Endothelial cell of umbilical vein (primary cell): ENCODE data around the gene YARS2. TPM values are rescaled to one million over a fixed set of nuclear protein-coding genes. Genes with fewer than 3 reads are reported as not detected.
A peak's percentile ranks its signal among the peaks of the same experiment; 100 is the strongest.

ENCODE experiments used
- BruUV-seq: library from RNA; stranded (reverse); fragments of 400-500 nt; replicated peaks from 2 replicates; lab custom pipeline; 2021; lab: Mats Ljungman, UMichigan
- CTCF ChIA-PET: fragments of 300-600, 350-600 bp; sonication (Branson Sonifier 250); formaldehyde crosslinking; loops from one replicate; lab custom pipeline; 2021; ENCODE audit warnings: antibody characterized with exemption, inconsistent platforms; lab: Charles Lee
- POLR2A ChIA-PET: fragments of 300-600, 350-600 bp; sonication (Branson Sonifier 250); formaldehyde crosslinking; loops from one replicate; lab custom pipeline; 2021; ENCODE audit warnings: antibody characterized with exemption, inconsistent platforms; lab: Charles Lee
- DNase-seq: peaks from one replicate; pipeline ENCODE4 v3.0.0-alpha.2; 2011; ENCODE audit warnings: low read depth, low spot score
- FAIRE-seq: peaks from 2 replicates; lab custom pipeline; 2011; peaks lifted over from hg19 to GRCh38; lab: Jason Lieb, UNC
- H2AFZ ChIP-seq: 2 replicates; pipeline ENCODE4 v1.6.0; 2012; ENCODE audit warnings: low read depth, low read length, control low read depth, inconsistent platforms
- H3K27ac ChIP-seq: 2 replicates; pipeline ENCODE4 v1.5.1; 2011; ENCODE audit warnings: low read depth, mild to moderate bottlenecking, control low read depth, low read length, moderate library complexity; ENCODE audit not compliant: insufficient read depth
- H3K27me3 ChIP-seq, 2 experiments: 2 replicates each; pipeline versions ENCODE4 v1.6.0 to v1.6.1; 2011; ENCODE audit warnings: low read length in 2 of 2, mixed read lengths in 1 of 2; ENCODE audit not compliant: control insufficient read depth in 2 of 2, insufficient read depth in 2 of 2
- H3K36me3 ChIP-seq, 2 experiments: 2 replicates in 1 of 2; 3 replicates in 1 of 2; pipeline ENCODE4 v1.5.1; 2011; ENCODE audit warnings: low read length in 2 of 2, mild to moderate bottlenecking in 1 of 2, moderate library complexity in 1 of 2; ENCODE audit not compliant: control insufficient read depth in 2 of 2, insufficient read depth in 2 of 2; ENCODE audit errors: extremely low read depth in 1 of 2
- H3K4me1 ChIP-seq: 3 replicates; pipeline ENCODE4 v1.5.1; 2011; ENCODE audit warnings: mild to moderate bottlenecking, low read length; ENCODE audit not compliant: control insufficient read depth, insufficient read depth; ENCODE audit errors: extremely low read depth
- H3K4me2 ChIP-seq: 2 replicates; pipeline ENCODE4 v1.6.1; 2011; ENCODE audit warnings: low read length, control low read depth, mixed read lengths; ENCODE audit not compliant: insufficient read depth
- H3K4me3 ChIP-seq, 3 experiments: fragments of 200-600 bp in 1 of 3; sonication (generic), shearing (Covaris generic) in 1 of 3; replicated peaks in 1 of 3; 2 replicates each; pipeline ENCODE4 v1.5.1; 2011 to 2016; ENCODE audit warnings: control low read depth in 3 of 3, low read length in 3 of 3, mild to moderate bottlenecking in 2 of 3, inconsistent platforms in 1 of 3, low read depth in 1 of 3, moderate library complexity in 1 of 3; ENCODE audit not compliant: insufficient read depth in 1 of 3
- H3K79me2 ChIP-seq: 2 replicates; pipeline ENCODE4 v1.6.0; 2012; ENCODE audit warnings: low read length, inconsistent platforms; ENCODE audit not compliant: control insufficient read depth, insufficient read depth
- H3K9ac ChIP-seq: replicated peaks from 2 replicates; pipeline ENCODE3; 2011; ENCODE audit warnings: low read length, control low read depth; ENCODE audit not compliant: insufficient read depth; ENCODE audit errors: extremely low read depth
- H3K9me1 ChIP-seq: replicated peaks from 3 replicates; pipeline ENCODE4 v1.6.0; 2011; ENCODE audit warnings: mild to moderate bottlenecking, low read length; ENCODE audit not compliant: control insufficient read depth, insufficient read depth; ENCODE audit errors: extremely low read depth
- H3K9me3 ChIP-seq: replicated peaks from 2 replicates; pipeline ENCODE4 v1.5.1; 2012; ENCODE audit warnings: low read length, inconsistent platforms; ENCODE audit not compliant: control insufficient read depth, insufficient read depth
- H4K20me1 ChIP-seq: replicated peaks from 2 replicates; pipeline ENCODE3; 2011; ENCODE audit warnings: mild to moderate bottlenecking, low read length; ENCODE audit not compliant: control insufficient read depth, insufficient read depth; ENCODE audit errors: extremely low read depth
- CTCF ChIP-seq, 2 donors: IDR thresholded peaks; 1 replicate in 1 of 2; 2 replicates in 1 of 2; pipeline ENCODE4 v1.5.1; 2011; ENCODE audit warnings: low read length in 2 of 2, mild to moderate bottlenecking in 2 of 2, moderate library complexity in 2 of 2, control low read depth in 1 of 2, inconsistent platforms in 1 of 2, low read depth in 1 of 2; ENCODE audit not compliant: insufficient read depth in 1 of 2; ENCODE audit errors: extremely low read depth in 1 of 2
- FOS ChIP-seq: IDR thresholded peaks from 2 replicates; pipeline ENCODE4 v1.6.1; 2011; ENCODE audit warnings: mild to moderate bottlenecking, low read length, moderate library complexity, borderline replicate concordance; ENCODE audit not compliant: insufficient read depth
- GATA2 ChIP-seq: IDR thresholded peaks from 2 replicates; pipeline ENCODE4 v1.7.0; 2011; ENCODE audit warnings: low read depth, mild to moderate bottlenecking, moderate library complexity, mixed read lengths, low read length; ENCODE audit not compliant: insufficient read length, insufficient read depth
- JUN ChIP-seq: IDR thresholded peaks from 2 replicates; pipeline ENCODE4 v1.6.1; 2011; ENCODE audit warnings: borderline replicate concordance, low read depth; ENCODE audit not compliant: insufficient read length, insufficient read depth
- MAX ChIP-seq: IDR thresholded peaks from 2 replicates; pipeline ENCODE4 v1.6.1; 2011; ENCODE audit not compliant: insufficient read depth, insufficient read length
- MYC ChIP-seq: IDR thresholded peaks from one replicate; pipeline ENCODE4 v1.6.1; 2011; ENCODE audit warnings: mild to moderate bottlenecking, low read depth, low read length
- POLR2A ChIP-seq: IDR thresholded peaks from 2 replicates; pipeline ENCODE4 v1.6.1; 2012; ENCODE audit warnings: low read depth, mild to moderate bottlenecking, control low read depth, low read length
- POLR2AphosphoS5 ChIP-seq: IDR thresholded peaks from 2 replicates; pipeline ENCODE4 v1.6.1; 2012; ENCODE audit warnings: low read depth, mild to moderate bottlenecking, control low read depth, low read length, moderate library complexity; ENCODE audit not compliant: insufficient read depth
- dilution Hi-C: fragments of 300-500 bp; cut with MboI; formaldehyde crosslinking; loops from one replicate; pipeline ENCODE4 v1.15.0; 2019; ENCODE audit warnings: low sequenced_read_pairs; ENCODE audit not compliant: extremely low pct_ligation_motif_present
- intact Hi-C: fragments of 100-400 bp; cut with micrococcal nuclease; formaldehyde crosslinking; loops from one replicate; pipeline ENCODE4 v1.10.0; 2022
- polyA plus RNA-seq, 4 experiments: library from polyadenylated mRNA; depleted of rRNA in 3 of 4; stranded (reverse) in 3 of 4; unstranded in 1 of 4; fragments of >200 nt; gene quantifications; 2 replicates each; pipeline versions ENCODE4 v1.2.1 to v1.2.3, GENCODE V29; 2011 to 2012; ENCODE audit warnings: missing spikeins in 1 of 4
- total RNA-seq: library from RNA; stranded (reverse); gene quantifications from 2 replicates; pipeline ENCODE4 v1.2.3, GENCODE V29; 2021

YARS2 gene
- total and polyA plus RNA-seq, 2 donors (not counting 3 experiments of a cell fraction or from before 2014, with no cell fraction given): 24.6 to 26.8 TPM

GRCh38 chr12:32756476-32757066 is 874 bp upstream of the YARS2 start:
- Histone ChIP-seq H3K27me3 (peaks cover 2% of the 10 kb centered on the region in 2 experiments), H3K4me3 (peak overlapping the region in 1 of 3 experiments; percentile 90), H3K9me3 (no peaks in the 10 kb centered on the region), H3K9ac (peak overlapping the region; percentile 95), H3K36me3 (peaks cover 5 to 7% of the 10 kb centered on the region in 2 experiments), H3K4me2 (peak overlapping the region; percentile 97), H4K20me1 (no peaks in the 10 kb centered on the region), H2AFZ (peak overlapping the region; percentile 53), H3K27ac (no peak overlapping the region), H3K9me1 (no peaks in the 10 kb centered on the region), H3K79me2 (peaks cover 22% of the 10 kb centered on the region), H3K4me1 (peaks cover 13% of the 10 kb centered on the region)
- TF ChIP-seq CTCF (IDR thresholded peaks at IDR 0.05; ENCODE audit: extremely low read depth in 1 of 2, insufficient read depth in 1 of 2, low read depth in 1 of 2, low read length in 2 of 2): no peak
- peak; percentile 34 for TF ChIP-seq FOS
- no peak for TF ChIP-seq POLR2A
- TF ChIP-seq GATA2: no peak
- no peak for TF ChIP-seq MYC
- no peak for TF ChIP-seq POLR2AphosphoS5
- no peak for TF ChIP-seq JUN
- TF ChIP-seq MAX: no peak
- intact Hi-C loops (loop anchor here (1.0 to 5.0 kb wide), 4 partner anchors 140 to 1266 kb away; partner anchors contain the start of genes ALG10, PKP2 and SYT10), dilution Hi-C loops (no loop called here)
- ChIA-PET POLR2A (interaction anchor here (0.6 to 1.3 kb wide), 4 partner anchors 140 to 1265 kb away, joined by 3 to 7 read pairs (median 4); partner anchors contain the start of genes ALG10 and PKP2), CTCF (interaction anchor here (0.6 to 4.8 kb wide), 10 partner anchors 10 to 1278 kb away, joined by 4 to 143 read pairs (median 13); partner anchors contain the start of genes ALG10 and PKP2)
- FAIRE-seq (no peak), DNase-seq (peak; percentile 6)
- no TSS peak for BruUV-seq
